T47D (cell line): Measurements from ENCODE around the gene ACSL5.
"Not testable (repeated sequence)": the region's sequence is repeated elsewhere in the genome, so short reads cannot be mapped to it uniquely, and the experiment has no call there.

ENCODE experiments used
- DNase-seq, 2 experiments: peaks; one replicate each; pipeline versions ENCODE4 v3.0.0 to v3.0.0-alpha.2; 2011 to 2012; ENCODE audit warnings: low read depth in 1 of 2, low spot score in 1 of 2
- JUND ChIP-seq: IDR thresholded peaks from 2 replicates; pipeline ENCODE4 v1.6.1; 2012; ENCODE audit warnings: low read depth
- in situ Hi-C: cut with HindIII; loops from 2 replicates; pipeline ENCODE4 v1.10.0; 2016; ENCODE audit warnings: low sequenced_read_pairs, low pct_unique_long_range_greater_than_20kb

ACSL5 gene

DNA sequence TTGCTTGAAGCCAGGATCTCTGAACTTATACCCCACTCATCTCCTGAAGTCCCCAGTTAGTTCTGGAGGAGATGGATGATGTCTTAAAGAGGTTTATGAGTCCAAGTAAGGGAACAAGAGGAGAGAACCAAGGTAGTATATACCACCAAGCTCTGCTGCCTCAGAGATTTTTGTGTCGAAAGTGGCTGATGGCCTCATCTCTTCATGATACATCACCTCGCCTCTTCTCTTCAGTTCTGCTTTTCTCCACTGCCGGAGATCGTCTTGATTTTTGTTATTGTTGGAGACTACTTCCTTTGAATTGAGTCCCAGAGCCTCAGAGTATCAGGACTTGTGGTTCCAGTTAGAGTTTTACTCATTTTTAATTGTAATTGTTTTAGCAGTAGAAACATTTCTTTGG lies 75.0 kb downstream of the ACSL5 start:
- in situ Hi-C loops: no loop called here
- no peak for TF ChIP-seq JUND
- no peak for DNase-seq

DNA sequence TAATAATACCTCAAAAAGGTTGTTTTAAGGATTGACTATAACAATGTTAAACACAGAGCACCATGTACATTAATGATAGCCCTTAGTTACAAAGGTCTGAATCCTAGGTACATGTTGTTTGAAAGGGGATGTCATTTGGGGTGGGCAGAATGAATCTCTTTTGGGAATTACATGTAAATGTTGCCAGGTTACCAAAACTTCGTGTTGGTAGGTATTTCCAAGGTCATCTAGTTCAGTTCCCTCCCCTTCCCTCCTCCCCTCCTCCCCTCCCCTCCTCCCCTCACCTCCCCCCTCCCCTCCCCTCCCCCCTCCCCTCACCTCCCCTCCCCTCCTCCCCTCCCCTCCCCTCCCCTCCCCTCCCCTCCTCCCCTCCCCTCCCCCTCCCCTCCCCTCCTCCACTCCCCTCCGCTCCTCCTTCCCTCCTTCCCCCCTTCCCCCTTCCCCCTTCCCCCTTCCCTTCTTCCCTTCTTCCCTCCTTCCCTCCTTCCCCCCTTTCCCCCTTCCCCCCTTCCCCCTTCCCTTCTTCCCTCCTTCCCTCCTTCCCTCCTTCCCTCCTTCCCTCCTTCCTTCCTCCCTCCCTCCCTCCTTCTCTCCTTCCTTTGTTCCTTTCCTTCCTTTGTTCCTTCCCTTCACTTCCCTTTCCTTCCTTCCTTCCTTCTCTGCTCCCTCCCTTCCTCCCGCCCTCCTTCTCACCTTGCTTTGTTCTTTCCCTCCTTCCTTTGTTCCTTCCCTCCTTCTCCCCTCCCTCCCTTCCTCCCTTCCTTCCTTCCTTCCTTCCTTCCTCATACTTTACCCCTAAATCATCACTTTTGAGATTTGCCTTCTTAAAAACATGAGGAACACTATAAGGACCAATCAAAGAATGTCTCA lies 81.2 kb downstream of the ACSL5 start:
- TF ChIP-seq JUND: no peak
- no peak for DNase-seq
- in situ Hi-C loops: no loop called here

DNA sequence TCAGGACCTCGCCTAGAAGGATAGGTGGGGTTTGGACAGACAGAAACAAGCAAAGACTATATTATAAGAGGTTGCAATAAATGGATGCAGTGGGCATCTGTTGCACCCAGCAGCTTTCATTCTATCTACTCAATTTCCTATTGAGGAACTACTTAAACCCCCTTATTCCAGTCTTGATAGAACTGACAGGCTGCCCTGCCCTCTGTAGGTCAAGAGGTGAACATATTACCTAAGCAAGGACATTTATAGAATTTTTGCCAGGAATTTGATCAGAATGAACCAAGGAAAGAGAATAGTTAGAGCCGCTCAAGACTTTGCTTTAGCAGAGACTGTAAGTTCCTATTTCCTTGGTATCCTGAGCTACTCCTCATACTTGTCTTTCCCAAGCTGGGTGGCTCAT lies 82.6 kb downstream of the ACSL5 start:
- TF ChIP-seq JUND: no peak
- no peak for DNase-seq
- in situ Hi-C loops: no loop called here

DNA sequence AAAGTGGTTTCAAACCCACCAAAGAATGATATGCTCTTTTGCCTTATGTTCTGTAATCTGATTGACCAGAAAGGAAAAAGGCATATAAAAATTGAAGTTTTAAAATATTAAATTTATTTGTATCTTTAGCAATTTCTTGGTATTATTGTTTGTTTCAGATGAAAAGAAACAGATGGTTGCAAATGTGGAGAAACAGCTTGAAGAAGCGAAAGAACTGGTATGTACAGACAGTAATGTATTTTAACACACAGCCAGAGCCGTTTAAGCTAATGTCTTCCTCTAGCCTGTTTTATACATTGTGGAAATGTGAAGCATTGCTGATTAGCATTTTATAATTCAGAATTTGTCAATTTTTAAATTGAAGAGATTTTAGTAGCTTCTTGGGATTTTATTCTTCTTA lies 86.5 kb downstream of the ACSL5 start:
- no peak for DNase-seq
- no peak for TF ChIP-seq JUND
- in situ Hi-C loops: no loop called here

DNA sequence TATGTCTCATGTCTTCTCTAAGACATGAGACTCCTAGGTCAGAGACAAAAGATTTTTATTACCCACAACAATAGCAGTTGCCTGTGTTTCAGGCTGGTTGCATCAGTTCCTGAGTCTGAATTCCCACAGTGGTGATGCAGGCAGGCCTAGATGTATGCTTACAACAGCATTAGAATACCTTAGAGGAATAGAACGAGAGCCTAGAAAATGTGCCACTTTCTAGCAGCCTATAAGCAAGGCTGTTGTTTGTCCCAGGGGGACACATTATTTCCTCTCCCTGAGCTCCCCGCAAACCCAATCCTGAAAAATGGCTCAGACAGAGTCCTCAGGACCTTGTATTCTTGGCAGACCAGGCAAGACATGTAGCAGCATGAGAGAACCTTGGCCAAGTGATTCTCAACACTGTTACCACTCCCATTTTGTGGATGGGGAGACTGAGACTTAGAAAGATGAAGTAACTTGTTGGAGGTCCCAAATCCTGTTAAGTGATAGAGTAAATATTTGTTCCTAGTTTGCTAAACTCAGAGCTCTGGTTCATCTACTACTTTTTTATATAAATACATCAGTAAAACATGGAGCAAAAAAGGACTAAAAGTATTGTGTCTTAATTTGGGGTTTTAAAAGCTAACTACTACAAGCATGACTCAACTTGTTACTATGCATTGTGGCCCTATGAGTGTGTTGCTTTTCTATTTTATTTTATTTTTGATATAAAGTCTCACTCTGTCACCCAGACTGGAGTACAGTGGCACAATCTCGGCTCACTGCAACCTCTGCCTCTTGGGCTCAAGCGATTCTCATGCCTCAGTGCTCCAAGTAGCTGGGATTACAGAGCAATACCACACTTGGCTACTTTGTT lies 87.3 kb downstream of the ACSL5 start:
- in situ Hi-C loops: no loop called here
- DNase-seq: peak in 1 of 2 experiments; percentile 12
- no peak for TF ChIP-seq JUND

DNA sequence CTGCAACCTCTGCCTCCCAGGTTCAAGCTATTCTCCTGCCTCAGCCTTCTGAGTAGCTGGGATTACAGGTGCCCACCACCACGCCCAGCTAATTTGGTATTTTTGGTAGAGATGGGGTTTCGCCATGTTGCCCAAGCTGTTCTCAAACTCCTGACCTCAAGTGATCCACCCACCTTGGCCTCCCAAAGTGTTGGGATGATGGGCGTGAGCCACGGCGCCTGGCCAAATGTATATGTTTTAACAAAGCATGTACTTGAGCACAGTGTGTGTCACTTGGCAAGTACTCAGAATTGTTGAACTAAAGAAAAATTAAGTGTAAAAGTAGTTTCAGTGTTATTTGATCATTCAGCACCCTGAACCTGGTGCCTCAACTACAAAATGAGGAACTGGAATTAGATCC lies 90.2 kb downstream of the ACSL5 start:
- DNase-seq, in situ Hi-C loops: not testable (repeated sequence)

DNA sequence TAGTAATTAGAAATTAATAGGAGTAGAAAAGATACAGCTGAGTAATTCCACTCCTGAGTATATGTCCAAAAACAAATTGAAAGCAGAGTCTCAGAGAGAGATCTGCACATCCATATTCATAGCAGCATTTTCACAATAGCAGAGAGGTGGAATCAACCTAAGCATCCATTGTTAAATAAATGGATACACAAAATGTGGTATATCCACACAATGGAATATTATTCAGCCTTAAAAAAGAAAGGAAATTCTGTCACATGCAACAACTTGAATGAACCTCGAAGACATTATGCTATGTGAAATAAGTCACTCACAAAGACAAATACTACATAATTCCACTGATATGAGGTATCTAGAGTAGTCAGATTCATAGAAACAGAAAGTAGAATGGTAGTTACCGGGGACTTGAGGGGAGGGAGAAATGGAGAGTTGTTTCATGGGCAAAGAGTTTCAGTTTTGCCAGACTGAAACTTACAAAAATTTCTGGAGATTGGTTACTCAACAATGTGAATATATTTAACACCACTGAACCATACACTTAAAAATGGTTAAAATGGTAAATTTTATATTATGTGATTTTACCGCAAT lies 91.5 kb downstream of the ACSL5 start:
- TF ChIP-seq JUND: no peak
- in situ Hi-C loops: no loop called here

DNA sequence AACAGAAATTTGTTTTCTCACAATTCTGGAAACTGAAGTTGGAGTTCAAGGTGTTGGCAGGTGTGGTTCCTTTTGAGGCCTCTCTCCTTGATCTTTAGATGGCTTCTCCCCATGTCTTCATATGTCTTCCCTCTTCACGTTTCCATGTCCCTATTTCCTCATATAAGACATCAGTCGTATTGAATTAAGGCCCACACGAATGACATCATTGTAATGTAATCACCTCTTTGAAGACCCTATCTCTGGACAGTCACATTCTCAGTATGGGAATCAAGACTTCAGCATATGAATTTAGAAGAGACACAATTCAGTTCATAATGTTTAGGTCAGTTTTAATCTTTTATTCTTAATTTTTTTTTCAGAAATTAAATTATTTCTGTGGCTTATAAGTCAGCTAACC lies 92.9 kb downstream of the ACSL5 start:
- in situ Hi-C loops: no loop called here
- no peak for TF ChIP-seq JUND
- no peak for DNase-seq

More for the DNA sequence above, 91.5 kb downstream of the ACSL5 start:
- DNase-seq: no peak

DNA sequence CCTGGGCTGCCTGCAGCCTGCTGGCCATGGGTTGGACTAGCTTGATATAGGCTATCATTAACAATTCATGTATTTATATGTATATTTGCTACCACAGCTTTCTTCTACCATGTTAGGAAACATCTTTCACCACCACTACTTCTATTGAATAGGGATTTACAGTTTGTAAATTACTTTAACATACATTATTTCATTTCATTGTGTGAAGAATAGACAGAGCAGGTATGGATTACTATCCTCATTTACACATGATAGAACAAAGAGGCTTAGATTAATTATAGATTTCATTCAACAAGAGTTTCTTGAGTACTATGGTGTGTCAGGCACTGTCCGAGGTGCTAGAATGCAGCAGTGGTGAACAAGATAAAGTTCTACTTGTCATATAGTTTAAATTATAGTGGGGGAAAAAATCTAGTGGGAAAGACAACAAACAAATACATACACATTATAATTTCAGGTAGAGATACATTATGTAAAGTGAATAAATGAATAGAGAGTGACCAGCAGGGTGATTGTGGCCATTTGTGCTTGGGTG lies 93.7 kb downstream of the ACSL5 start:
- no peak for TF ChIP-seq JUND
- in situ Hi-C loops: no loop called here
- DNase-seq: peak in 1 of 2 experiments; percentile 7

DNA sequence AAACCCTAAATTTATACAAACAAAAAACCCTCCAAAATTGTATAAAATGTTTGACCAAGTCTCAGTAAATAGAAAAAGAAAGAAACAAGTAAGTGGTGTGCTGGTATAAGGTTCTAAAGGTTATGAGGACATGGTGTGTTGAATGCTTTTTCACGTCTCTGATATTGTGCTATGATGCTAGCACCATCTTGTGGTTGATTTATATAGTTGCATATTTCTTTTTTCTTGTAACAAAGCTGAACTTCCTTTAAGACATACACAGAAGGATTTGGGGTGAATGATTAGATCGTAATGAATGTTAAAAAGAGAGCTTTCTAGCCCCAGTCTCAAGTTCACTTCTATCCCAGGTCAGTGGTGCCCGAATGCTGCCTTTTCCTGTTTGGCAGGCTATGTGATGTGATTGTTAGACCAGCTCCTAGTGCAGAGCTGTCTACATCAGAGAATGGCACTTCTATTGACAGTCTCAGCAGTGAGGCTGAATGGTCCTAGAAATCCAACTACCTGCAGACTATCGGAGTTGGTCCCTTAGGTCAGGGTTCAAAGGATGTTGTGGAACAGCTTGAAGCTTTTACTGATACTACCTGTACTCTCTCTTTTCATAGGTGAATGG lies 98.1 kb downstream of the ACSL5 start:
- in situ Hi-C loops: no loop called here
- no peak for TF ChIP-seq JUND
- DNase-seq: peak; percentile 4 to 57

DNA sequence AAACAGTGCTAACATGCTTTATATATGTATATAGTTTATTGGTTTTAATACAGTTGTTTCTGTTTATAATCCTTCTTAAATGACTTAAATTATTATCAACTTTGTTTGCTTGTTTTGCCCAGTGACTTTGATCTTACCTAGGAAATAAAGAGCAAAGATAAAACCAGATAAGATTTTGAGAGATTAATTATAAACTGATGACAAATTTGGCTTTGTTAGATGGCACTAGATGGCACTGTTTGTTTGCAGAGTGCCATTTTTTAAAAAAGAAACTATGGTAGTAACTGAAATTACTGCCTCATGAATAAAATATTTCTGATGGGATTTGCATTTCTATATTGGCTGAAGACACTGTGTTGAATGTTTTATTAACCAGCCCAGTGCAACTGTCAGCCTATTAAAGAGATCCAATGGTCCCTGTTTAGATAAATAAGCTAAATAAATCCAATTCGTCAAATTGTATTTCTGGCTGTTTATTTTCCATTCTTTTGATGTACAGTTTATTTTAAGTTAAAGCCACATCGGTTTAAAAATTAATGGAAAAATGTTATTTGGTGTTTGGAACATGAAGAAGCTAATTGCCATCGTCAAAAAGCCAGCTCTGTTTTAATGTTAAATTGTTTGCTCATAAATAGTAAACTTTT lies 101.8 kb downstream of the ACSL5 start:
- TF ChIP-seq JUND: no peak
- in situ Hi-C loops: no loop called here
- peak in 1 of 2 experiments; percentile 1 for DNase-seq
